GM12878 (cell line): Measurements from ENCODE around the gene NAT9. TPM values are rescaled to one million over a fixed set of nuclear protein-coding genes. Genes with fewer than 3 reads are reported as not detected.
A peak's percentile ranks its signal among the peaks of the same experiment; 100 is the strongest.

ENCODE experiments used
- ATAC-seq: fragments of 200-7000 bp; cut with Tn5 transposase; 3 replicates; pipeline ENCODE4 v1.9.1; 2020; ENCODE audit warnings: mild to moderate bottlenecking, moderate library complexity
- BruUV-seq: library from RNA; stranded (reverse); fragments of 400-500 nt; replicated peaks from 2 replicates; lab custom pipeline; 2021; lab: Mats Ljungman, UMichigan
- CTCF ChIA-PET: fragments of 300-600 bp; sonication (Branson Sonifier 250); formaldehyde crosslinking; extraction: SDS; loops from one replicate; lab custom pipeline; 2021; ENCODE audit warnings: inconsistent platforms; lab: Yijun Ruan, JAX
- POLR2A ChIA-PET: fragments of 350-600 bp; formaldehyde crosslinking; extraction: SDS; loops from one replicate; lab custom pipeline; 2021; ENCODE audit warnings: inconsistent platforms; lab: Charles Lee
- RAD21 ChIA-PET: fragments of 300-600 bp; sonication (Branson Sonifier 250); formaldehyde crosslinking; loops from one replicate; lab custom pipeline; 2023; ENCODE audit warnings: antibody characterized with exemption; ENCODE audit not compliant: unreplicated experiment; lab: Charles Lee
- SMC1A ChIA-PET: fragments of 300-600 bp; sonication (Branson Sonifier 250); formaldehyde crosslinking; loops from one replicate; lab custom pipeline; 2023; ENCODE audit not compliant: unreplicated experiment, uncharacterized antibody; lab: Charles Lee
- DNase-seq: peaks from one replicate; pipeline ENCODE4 v3.0.0-alpha.2; 2011; ENCODE audit warnings: low read depth, low spot score
- FAIRE-seq: peaks from 3 replicates; lab custom pipeline; 2011; peaks lifted over from hg19 to GRCh38; lab: Jason Lieb, UNC
- H2AFZ ChIP-seq: 2 replicates; pipeline ENCODE4 v1.6.0; 2011; ENCODE audit warnings: low read depth, low read length, control low read depth; ENCODE audit not compliant: control insufficient read depth
- H3K27ac ChIP-seq: 2 replicates; pipeline ENCODE4 v1.5.1; 2011; ENCODE audit warnings: control low read depth; ENCODE audit not compliant: control insufficient read depth, insufficient read depth
- H3K27me3 ChIP-seq, 2 experiments: replicated peaks in 1 of 2; 2 replicates each; pipeline versions ENCODE4 v1.6.0 to v1.6.1; 2011; ENCODE audit warnings: low read length in 1 of 2; ENCODE audit not compliant: control insufficient read depth in 2 of 2, insufficient read depth in 2 of 2
- H3K36me3 ChIP-seq, 2 experiments: 2 replicates each; pipeline ENCODE4 v1.5.1; 2011; ENCODE audit warnings: low read length in 1 of 2; ENCODE audit not compliant: control insufficient read depth in 2 of 2, insufficient read depth in 2 of 2
- H3K4me1 ChIP-seq: 2 replicates; pipeline ENCODE4 v1.6.1; 2011; ENCODE audit warnings: mild to moderate bottlenecking, low read length, moderate library complexity, mixed read lengths; ENCODE audit not compliant: control insufficient read depth, insufficient read depth
- H3K4me2 ChIP-seq: 2 replicates; pipeline ENCODE4 v1.6.0; 2011; ENCODE audit warnings: control low read depth; ENCODE audit not compliant: control insufficient read depth, insufficient read depth
- H3K4me3 ChIP-seq: fragments of 200-600 bp; sonication (generic); 2 replicates; pipeline ENCODE4 v1.5.1; 2016
- H3K79me2 ChIP-seq: 2 replicates; pipeline ENCODE4 v1.6.0; 2011; ENCODE audit warnings: low read length; ENCODE audit not compliant: control insufficient read depth, insufficient read depth
- H3K9ac ChIP-seq: 2 replicates; pipeline ENCODE4 v1.8.0; 2011; ENCODE audit warnings: low read length, control low read depth, mixed read lengths; ENCODE audit not compliant: control insufficient read depth, insufficient read depth
- H3K9me3 ChIP-seq: replicated peaks from 3 replicates; pipeline ENCODE4 v1.5.1; 2011; ENCODE audit warnings: mild to moderate bottlenecking, low read length; ENCODE audit not compliant: control insufficient read depth, insufficient read depth
- H4K20me1 ChIP-seq: 2 replicates; pipeline ENCODE4 v1.6.0; 2011; ENCODE audit not compliant: control insufficient read depth, insufficient read depth
- POLR2A ChIP-seq: IDR thresholded peaks from 2 replicates; pipeline ENCODE4 v1.6.1; 2011; ENCODE audit warnings: low read depth, mild to moderate bottlenecking, low read length
- STAT3 ChIP-seq: IDR thresholded peaks from 2 replicates; pipeline ENCODE4 v1.6.1; 2011; ENCODE audit warnings: low read depth, low read length, improper control_type of control experiment
- WGBS: methylation state at CpG from one replicate; pipeline ENCODE4 v1.1.6; 2016; ENCODE audit warnings: low lambda C conversion rate; ENCODE audit not compliant: insufficient replicate concordance, insufficient coverage; ENCODE audit errors: missing lambda C conversion rate; 5-methylcytosine and 5-hydroxymethylcytosine counted together
- in situ Hi-C: fragments of 300-500 bp; cut with MboI; formaldehyde crosslinking; loops from 9 replicates; pipeline ENCODE4 v1.14.3; 2018; ENCODE audit warnings: mixed read lengths
- intact Hi-C: fragments of 100-400 bp; cut with micrococcal nuclease; formaldehyde crosslinking; loops from one replicate; pipeline ENCODE4 v1.14.2; 2022; ENCODE audit not compliant: unreplicated experiment
- polyA plus RNA-seq, 11 experiments: library from polyadenylated mRNA; depleted of rRNA in 4 of 11; unstranded in 6 of 11; stranded (reverse) in 5 of 11; fragments of >200 nt; fragmentation: Nextera tagmentation in 4 of 11; fragmentation: Illumina TruSeq in 1 of 11; extraction: Ambion mirVana in 4 of 11; extraction: Trizol in 1 of 11; gene quantifications; 1 replicate in 1 of 11; 2 replicates in 10 of 11; pipeline versions ENCODE4 v1.2.1 to v1.2.3, GENCODE V29; 2011 to 2016; ENCODE audit warnings: inconsistent platforms in 2 of 11, missing spikeins in 2 of 11, low read depth in 1 of 11
- total RNA-seq, 4 experiments: library from RNA; depleted of rRNA in 3 of 4; stranded (reverse); fragments of >200 nt in 3 of 4; fragmentation: Illumina TruSeq in 1 of 4; extraction: Trizol in 1 of 4; gene quantifications; 2 replicates each; pipeline versions ENCODE4 v1.2.1 to v1.2.3, GENCODE V29; 2013 to 2021
- TF ChIP-seq, protein P1 (sequence below): fragments of 150-350 bp; IDR thresholded peaks from 2 replicates; pipeline ENCODE4 v1.6.1; 2014; ENCODE audit warnings: mild to moderate bottlenecking, low read depth, low read length

The NAT9 gene
- total and polyA plus RNA-seq, 10 of the 15 experiments (the other 5 are each of a cell fraction or from before 2014, with no cell fraction given) = 3.5 to 45.3 (median 27.3) TPM

- no peaks in the 10 kb centered on the region for H3K79me2 ChIP-seq
- peak; percentile 28 for TF ChIP-seq POLR2A
- TF ChIP-seq, protein P1, sequence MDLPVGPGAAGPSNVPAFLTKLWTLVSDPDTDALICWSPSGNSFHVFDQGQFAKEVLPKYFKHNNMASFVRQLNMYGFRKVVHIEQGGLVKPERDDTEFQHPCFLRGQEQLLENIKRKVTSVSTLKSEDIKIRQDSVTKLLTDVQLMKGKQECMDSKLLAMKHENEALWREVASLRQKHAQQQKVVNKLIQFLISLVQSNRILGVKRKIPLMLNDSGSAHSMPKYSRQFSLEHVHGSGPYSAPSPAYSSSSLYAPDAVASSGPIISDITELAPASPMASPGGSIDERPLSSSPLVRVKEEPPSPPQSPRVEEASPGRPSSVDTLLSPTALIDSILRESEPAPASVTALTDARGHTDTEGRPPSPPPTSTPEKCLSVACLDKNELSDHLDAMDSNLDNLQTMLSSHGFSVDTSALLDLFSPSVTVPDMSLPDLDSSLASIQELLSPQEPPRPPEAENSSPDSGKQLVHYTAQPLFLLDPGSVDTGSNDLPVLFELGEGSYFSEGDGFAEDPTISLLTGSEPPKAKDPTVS = no peak
- H3K27ac ChIP-seq = no peak overlapping the region
- H3K9ac ChIP-seq = no peak overlapping the region
- no TSS peak for BruUV-seq
- H2AFZ ChIP-seq = no peak overlapping the region
- no peaks in the 10 kb centered on the region for H3K4me1 ChIP-seq
- CTCF ChIA-PET = interaction anchor here (0.6 to 7.0 kb wide), 7 partner anchors 9 to 112 kb away, joined by 4 to 60 read pairs (median 5); no protein-coding TSS in a partner anchor
- RAD21 ChIA-PET = interaction anchor here (1.4 to 3.8 kb wide), 2 partner anchors 24 to 112 kb away, joined by 6 to 30 read pairs; no protein-coding TSS in a partner anchor
- ATAC-seq = no peak
- no peaks in the 10 kb centered on the region for H3K9me3 ChIP-seq
- FAIRE-seq = no peak
- H3K27me3 ChIP-seq = no peaks in the 10 kb centered on the region
- intact Hi-C loops = no loop called here
- POLR2A ChIA-PET = interaction anchor here (1.3 to 1.4 kb wide), 2 partner anchors 18 to 24 kb away, joined by 3 read pairs; no protein-coding TSS in a partner anchor
- H3K4me2 ChIP-seq = no peak overlapping the region
- SMC1A ChIA-PET = interaction anchor here (0.7 kb wide), 2 partner anchors 25 to 112 kb away, joined by 3 read pairs; no protein-coding TSS in a partner anchor
- in situ Hi-C loops = no loop called here
- DNase-seq = no peak
- H3K36me3 ChIP-seq = peaks cover 26 to 37% of the 10 kb centered on the region in 2 experiments
- no peak overlapping the region for H3K4me3 ChIP-seq
- H4K20me1 ChIP-seq = no peaks in the 10 kb centered on the region
- WGBS = 78% methylated on average over 6 of the region's 6 CpGs
These were observed 6.8 kb downstream of the NAT9 start for GRCh38 chr17:74769266-74769855.

DNA sequence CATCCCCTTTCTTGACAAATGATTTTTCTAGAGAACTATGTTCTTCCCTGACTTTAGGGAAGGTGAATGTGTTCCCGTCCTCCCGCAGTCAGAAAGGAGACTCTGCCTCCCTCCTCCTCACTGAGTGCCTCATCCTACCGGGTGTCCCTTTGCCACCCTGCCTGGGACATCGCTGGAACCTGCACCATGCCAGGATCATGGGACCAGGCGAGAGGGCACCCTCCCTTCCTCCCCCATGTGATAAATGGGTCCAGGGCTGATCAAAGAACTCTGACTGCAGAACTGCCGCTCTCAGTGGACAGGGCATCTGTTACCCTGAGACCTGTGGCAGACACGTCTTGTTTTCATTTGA, 7.4 kb downstream of the NAT9 start:
- no peak overlapping the region for H2AFZ ChIP-seq
- ChIA-PET POLR2A (no interaction called here), SMC1A (no interaction called here), RAD21 (interaction anchor here (1.4 to 3.8 kb wide), 2 partner anchors 23 to 111 kb away, joined by 6 to 30 read pairs; no protein-coding TSS in a partner anchor), CTCF (interaction anchor here (1.0 to 7.0 kb wide), 4 partner anchors 8 to 111 kb away, joined by 4 to 60 read pairs (median 14); no protein-coding TSS in a partner anchor)
- DNase-seq (no peak), FAIRE-seq (no peak), ATAC-seq (no peak)
- H3K27ac ChIP-seq = no peak overlapping the region
- intact Hi-C loops = no loop called here
- H3K4me3 ChIP-seq = no peak overlapping the region
- TSS peak; percentile 74 for BruUV-seq
- H3K79me2 ChIP-seq = no peaks in the 10 kb centered on the region
- H3K4me2 ChIP-seq = no peak overlapping the region
- in situ Hi-C loops = no loop called here
- H3K9me3 ChIP-seq = no peaks in the 10 kb centered on the region
- no peaks in the 10 kb centered on the region for H3K27me3 ChIP-seq
- WGBS = 89% methylated on average over 7 of the region's 7 CpGs
- TF ChIP-seq POLR2A (peak; percentile 12; the same call in 1 of the 2 replicates), STAT3 (no peak)
- peaks cover 26 to 37% of the 10 kb centered on the region in 2 experiments for H3K36me3 ChIP-seq
- H3K4me1 ChIP-seq = no peaks in the 10 kb centered on the region
- H3K9ac ChIP-seq = no peak overlapping the region
- H4K20me1 ChIP-seq = no peaks in the 10 kb centered on the region
